Lower lobe of right lung (tissue), 2 donors: ENCODE measurements around the gene LAMB3. TPM values are rescaled to one million over a fixed set of nuclear protein-coding genes. Genes with fewer than 3 reads are reported as not detected.

Experiments used
- ATAC-seq, 2 donors: fragments of 200-7000 bp; cut with Tn5 transposase; one replicate each; pipeline ENCODE4 v1.9.1; 2020 to 2022; ENCODE audit warnings: mild to moderate bottlenecking in 2 of 2, moderate library complexity in 2 of 2
- DNase-seq: peaks from one replicate; pipeline ENCODE4 v3.0.0-alpha.2; 2020
- H3K27ac ChIP-seq: fragments of 200-600 bp; one replicate; pipeline ENCODE4 v1.8.0; 2022
- H3K27me3 ChIP-seq: fragments of 200-600 bp; one replicate; pipeline ENCODE4 v1.8.0; 2022; ENCODE audit warnings: low read depth
- H3K36me3 ChIP-seq: fragments of 200-600 bp; one replicate; pipeline ENCODE4 v1.8.0; 2022; ENCODE audit warnings: mild to moderate bottlenecking
- H3K4me1 ChIP-seq: fragments of 200-600 bp; one replicate; pipeline ENCODE4 v1.8.0; 2022
- H3K4me3 ChIP-seq: fragments of 200-600 bp; one replicate; pipeline ENCODE4 v1.8.0; 2022; ENCODE audit warnings: mild to moderate bottlenecking
- H3K9me3 ChIP-seq: fragments of 200-600 bp; one replicate; pipeline ENCODE4 v1.8.0; 2022
- intact Hi-C: fragments of 100-400 bp; cut with DNase I; formaldehyde crosslinking; loops from one replicate; pipeline ENCODE4 v1.11.0; 2022
- total RNA-seq: library from RNA; stranded (reverse); fragmentation: NEBNext Ultra II Directional; extraction: Animal tissue kit (Norgen Biotek cat#: 25700); gene quantifications from one replicate; pipeline ENCODE4 v1.2.1, GENCODE V29; 2021
- TF ChIP-seq, protein P1 (sequence below): fragments of 200-600 bp; IDR thresholded peaks from one replicate; pipeline ENCODE4 v1.8.0; 2022; ENCODE audit warnings: antibody characterized with exemption, mild to moderate bottlenecking
- donor health status: DM: no; HTN: yes; CAD: no; lungs with severe emphysema.

LAMB3 gene
- total RNA-seq, 1 donor from 2014 or later, result 47.2 TPM

DNA sequence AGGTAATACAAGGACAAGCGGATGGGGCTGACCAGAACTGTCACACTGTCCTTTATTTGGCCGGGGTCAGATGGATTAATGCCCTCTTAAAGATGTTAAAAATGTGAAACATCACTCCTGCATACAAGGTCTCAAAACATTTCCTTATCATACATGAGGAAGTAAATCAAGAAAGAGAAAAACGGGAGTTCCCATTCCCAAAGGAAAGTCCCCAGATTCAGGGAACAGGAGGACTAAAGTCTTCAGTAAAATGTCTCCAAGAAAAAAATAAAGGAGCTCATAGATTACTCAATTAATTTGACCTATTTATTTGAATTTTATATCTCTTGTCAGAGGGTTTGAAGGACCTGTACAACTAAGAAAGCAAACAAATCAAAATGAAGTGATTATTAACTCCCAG is 39.0 kb upstream of the LAMB3 start:
- TF ChIP-seq, protein P1, sequence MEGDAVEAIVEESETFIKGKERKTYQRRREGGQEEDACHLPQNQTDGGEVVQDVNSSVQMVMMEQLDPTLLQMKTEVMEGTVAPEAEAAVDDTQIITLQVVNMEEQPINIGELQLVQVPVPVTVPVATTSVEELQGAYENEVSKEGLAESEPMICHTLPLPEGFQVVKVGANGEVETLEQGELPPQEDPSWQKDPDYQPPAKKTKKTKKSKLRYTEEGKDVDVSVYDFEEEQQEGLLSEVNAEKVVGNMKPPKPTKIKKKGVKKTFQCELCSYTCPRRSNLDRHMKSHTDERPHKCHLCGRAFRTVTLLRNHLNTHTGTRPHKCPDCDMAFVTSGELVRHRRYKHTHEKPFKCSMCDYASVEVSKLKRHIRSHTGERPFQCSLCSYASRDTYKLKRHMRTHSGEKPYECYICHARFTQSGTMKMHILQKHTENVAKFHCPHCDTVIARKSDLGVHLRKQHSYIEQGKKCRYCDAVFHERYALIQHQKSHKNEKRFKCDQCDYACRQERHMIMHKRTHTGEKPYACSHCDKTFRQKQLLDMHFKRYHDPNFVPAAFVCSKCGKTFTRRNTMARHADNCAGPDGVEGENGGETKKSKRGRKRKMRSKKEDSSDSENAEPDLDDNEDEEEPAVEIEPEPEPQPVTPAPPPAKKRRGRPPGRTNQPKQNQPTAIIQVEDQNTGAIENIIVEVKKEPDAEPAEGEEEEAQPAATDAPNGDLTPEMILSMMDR, result no peak
- H3K4me1 ChIP-seq, result peaks cover 16% of the 10 kb centered on the region
- intact Hi-C loops, result loop anchor here (5.0 kb wide), 1 partner anchor 114 kb away; no protein-coding TSS in a partner anchor
- no peak overlapping the region for H3K4me3 ChIP-seq
- H3K27me3 ChIP-seq, result peaks cover 6% of the 10 kb centered on the region
- no peak for DNase-seq
- H3K9me3 ChIP-seq, result no peaks in the 10 kb centered on the region
- H3K27ac ChIP-seq, result no peak overlapping the region
- no peaks in the 10 kb centered on the region for H3K36me3 ChIP-seq
- no peak for ATAC-seq

DNA sequence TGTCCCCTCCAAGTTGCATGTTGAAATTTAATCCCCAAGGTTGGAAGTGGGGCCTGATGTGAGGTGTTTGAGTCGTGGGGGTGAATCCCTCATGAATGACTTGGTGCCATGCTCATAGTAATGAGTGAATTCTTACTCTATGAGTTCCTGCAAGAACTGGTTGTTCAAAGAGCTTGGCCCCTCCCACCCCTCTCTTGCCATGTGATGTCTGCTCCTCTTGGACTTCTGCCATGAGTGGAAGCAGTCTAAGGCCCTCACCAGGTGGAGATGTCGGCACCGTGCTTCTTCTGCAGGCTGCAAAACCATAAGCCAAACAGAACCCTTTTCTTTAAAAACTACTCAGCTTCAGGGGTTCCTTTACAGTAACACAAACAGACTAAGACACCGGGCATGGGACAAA is 37.3 kb upstream of the LAMB3 start:
- DNase-seq (no peak), ATAC-seq (no peak)
- Histone ChIP-seq H3K4me1 (peaks cover 20% of the 10 kb centered on the region), H3K4me3 (no peak overlapping the region), H3K9me3 (no peaks in the 10 kb centered on the region), H3K27me3 (peaks cover 6% of the 10 kb centered on the region), H3K36me3 (no peaks in the 10 kb centered on the region), H3K27ac (no peak overlapping the region)
- intact Hi-C loops, result no loop called here
- TF ChIP-seq, protein P1, result no peak

DNA sequence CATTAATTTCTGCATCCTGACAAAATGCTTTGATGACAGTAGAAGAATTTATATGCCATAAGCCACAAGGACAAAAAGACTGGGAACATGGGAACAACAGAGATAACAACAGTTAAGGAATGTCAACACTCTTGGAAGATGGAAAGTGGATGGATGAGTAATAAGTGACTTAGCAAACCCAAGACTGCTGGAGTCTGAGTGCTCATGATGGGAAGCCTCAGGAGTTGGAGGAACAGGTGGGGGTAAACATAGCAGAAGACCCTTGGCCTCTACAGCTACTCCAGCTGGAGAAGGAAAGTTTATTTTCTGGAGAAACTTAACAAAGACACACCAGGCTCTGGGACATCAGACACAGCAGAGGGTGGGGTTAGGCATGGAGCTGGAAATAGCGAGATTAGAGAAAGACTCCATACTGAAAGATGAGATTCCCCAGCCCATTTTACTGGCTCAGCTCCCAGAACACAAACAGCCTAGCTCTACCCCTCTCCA is 36.6 kb upstream of the LAMB3 start:
- Histone ChIP-seq H3K4me3 (no peak overlapping the region), H3K4me1 (peaks cover 20% of the 10 kb centered on the region), H3K9me3 (no peaks in the 10 kb centered on the region), H3K27ac (no peak overlapping the region), H3K36me3 (no peaks in the 10 kb centered on the region), H3K27me3 (no peaks in the 10 kb centered on the region)
- peak in 1 of 2 donors; percentile 21 for ATAC-seq
- TF ChIP-seq, protein P1, result no peak
- intact Hi-C loops, result no loop called here
- no peak for DNase-seq

DNA sequence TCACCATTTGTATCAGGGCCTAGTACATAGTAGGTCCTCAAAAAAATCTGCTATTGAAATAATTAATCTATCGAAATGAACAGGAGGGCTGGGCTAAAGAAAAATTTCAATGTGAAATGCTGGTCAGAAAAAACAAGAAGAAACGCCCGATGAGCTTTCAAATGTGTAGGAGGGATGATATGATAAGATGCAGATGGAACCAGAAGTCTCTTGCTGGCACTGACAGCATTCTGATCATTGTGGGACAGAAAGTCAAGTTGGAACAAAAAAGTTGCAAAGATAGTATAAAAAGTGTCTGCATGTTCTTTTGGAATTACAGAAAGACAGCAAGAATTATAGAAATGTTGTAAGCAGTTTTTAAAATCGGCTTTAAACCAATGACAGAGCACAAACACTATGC is 34.1 kb upstream of the LAMB3 start:
- Histone ChIP-seq H3K36me3 (no peaks in the 10 kb centered on the region), H3K4me3 (no peak overlapping the region), H3K4me1 (peaks cover 6% of the 10 kb centered on the region), H3K27me3 (no peaks in the 10 kb centered on the region), H3K9me3 (no peaks in the 10 kb centered on the region), H3K27ac (peak overlapping the region; percentile 50)
- DNase-seq (no peak), ATAC-seq (no peak)
- intact Hi-C loops, result no loop called here
- TF ChIP-seq, protein P1, result no peak

DNA sequence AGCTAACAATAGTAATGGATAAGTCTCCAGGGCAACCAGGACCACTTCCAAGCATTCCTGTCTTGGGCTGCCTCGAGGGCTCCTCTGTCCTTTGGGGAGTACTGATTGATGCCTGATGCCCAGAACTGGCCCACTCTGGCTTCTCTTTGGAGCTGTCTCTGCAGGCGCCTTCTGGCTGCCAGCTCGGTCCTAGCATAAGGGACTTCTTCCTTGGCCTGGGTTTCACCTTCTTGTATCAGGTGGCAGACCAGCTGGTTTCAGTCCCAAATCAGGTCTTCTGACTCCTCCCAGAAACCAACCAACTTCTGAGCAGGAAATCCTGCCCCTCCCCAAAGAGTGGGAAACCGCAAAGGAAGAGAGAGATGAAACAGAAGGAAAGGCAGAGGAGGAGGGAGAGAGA is 33.6 kb upstream of the LAMB3 start:
- H3K27me3 ChIP-seq, result no peaks in the 10 kb centered on the region
- no peak for DNase-seq
- intact Hi-C loops, result no loop called here
- ATAC-seq, result no peak
- peak overlapping the region; percentile 50 for H3K27ac ChIP-seq
- no peaks in the 10 kb centered on the region for H3K9me3 ChIP-seq
- peaks cover 4% of the 10 kb centered on the region for H3K4me1 ChIP-seq
- no peak overlapping the region for H3K4me3 ChIP-seq
- TF ChIP-seq, protein P1, result no peak
- H3K36me3 ChIP-seq, result no peaks in the 10 kb centered on the region
